H1 (cell line): ENCODE results near the gene NELL2. TPM values are rescaled to one million over a fixed set of nuclear protein-coding genes. Genes with fewer than 3 reads are reported as not detected.

Experiments
- CTCF ChIA-PET: fragments of 300-600 bp; sonication (Branson Sonifier 250); formaldehyde crosslinking; loops from one replicate; lab custom pipeline; 2021; ENCODE audit not compliant: partially characterized antibody; lab: Charles Lee
- POLR2A ChIA-PET: fragments of 300-600 bp; sonication (Branson Sonifier 250); formaldehyde crosslinking; loops from one replicate; lab custom pipeline; 2021; ENCODE audit warnings: inconsistent platforms; ENCODE audit not compliant: partially characterized antibody; lab: Charles Lee
- DNase-seq, 2 experiments: peaks; one replicate each; pipeline versions ENCODE4 v3.0.0 to v3.0.0-alpha.2; 2010 to 2022; ENCODE audit warnings: low spot score in 2 of 2, low read depth in 1 of 2, mixed read lengths in 1 of 2
- FAIRE-seq: peaks from 2 replicates; lab custom pipeline; 2011; peaks lifted over from hg19 to GRCh38; lab: Jason Lieb, UNC
- H2AFZ ChIP-seq: 2 replicates; pipeline ENCODE4 v1.8.1; 2012; ENCODE audit warnings: low read length, inconsistent platforms
- H2AK5ac ChIP-seq: 2 replicates; pipeline ENCODE4 v1.6.1; 2013; ENCODE audit warnings: low read depth, low read length
- H2BK120ac ChIP-seq: replicated peaks from 2 replicates; pipeline ENCODE3; 2013; ENCODE audit warnings: low read depth, low read length, inconsistent platforms
- H2BK12ac ChIP-seq: 2 replicates; pipeline ENCODE4 v1.6.1; 2013; ENCODE audit warnings: low read depth, low read length
- H2BK15ac ChIP-seq: 2 replicates; pipeline ENCODE4 v1.6.1; 2013; ENCODE audit warnings: low read length
- H2BK20ac ChIP-seq: 2 replicates; pipeline ENCODE4 v1.6.1; 2013; ENCODE audit warnings: low read length
- H2BK5ac ChIP-seq: 2 replicates; pipeline ENCODE4 v1.6.1; 2013; ENCODE audit warnings: low read depth, low read length
- H3K14ac ChIP-seq: 2 replicates; pipeline ENCODE4 v1.6.1; 2013; ENCODE audit warnings: inconsistent platforms; ENCODE audit not compliant: insufficient read length
- H3K18ac ChIP-seq: 2 replicates; pipeline ENCODE4 v1.6.1; 2013; ENCODE audit warnings: low read length; ENCODE audit errors: extremely low read depth
- H3K23ac ChIP-seq: 2 replicates; pipeline ENCODE4 v1.6.1; 2013; ENCODE audit warnings: inconsistent platforms; ENCODE audit not compliant: insufficient read length
- H3K23me2 ChIP-seq: 2 replicates; pipeline ENCODE4 v1.6.1; 2013; ENCODE audit warnings: low read depth, low read length
- H3K27ac ChIP-seq: 2 replicates; pipeline ENCODE4 v1.6.1; 2011; ENCODE audit warnings: low read depth, low read length, inconsistent platforms
- H3K27me3 ChIP-seq, 4 experiments: replicated peaks in 1 of 4; 1 replicate in 1 of 4; 2 replicates in 3 of 4; pipeline versions ENCODE4 v1.6.1 to v1.8.1; 2011 to 2013; ENCODE audit warnings: low read length in 3 of 4, mild to moderate bottlenecking in 3 of 4, inconsistent platforms in 2 of 4, mixed read lengths in 2 of 4, moderate library complexity in 1 of 4; ENCODE audit not compliant: control insufficient read depth in 3 of 4, insufficient read depth in 3 of 4; ENCODE audit errors: extremely low read depth in 1 of 4
- H3K36me3 ChIP-seq, 4 experiments: 2 replicates each; pipeline versions ENCODE4 v1.6.1 to v1.8.1; 2011 to 2013; ENCODE audit warnings: mild to moderate bottlenecking in 4 of 4, low read length in 3 of 4, moderate library complexity in 2 of 4, control low read depth in 1 of 4, inconsistent platforms in 1 of 4; ENCODE audit not compliant: insufficient read depth in 4 of 4, control insufficient read depth in 2 of 4
- H3K4ac ChIP-seq: replicated peaks from 2 replicates; pipeline ENCODE3; 2013; ENCODE audit warnings: low read length, low read depth, mixed read lengths, inconsistent platforms; ENCODE audit not compliant: insufficient read length
- H3K4me1 ChIP-seq, 4 experiments: replicated peaks in 1 of 4; 1 replicate in 1 of 4; 2 replicates in 3 of 4; pipeline versions ENCODE4 v1.6.1 to v1.8.1; 2011 to 2013; ENCODE audit warnings: low read length in 3 of 4, inconsistent platforms in 2 of 4, mixed read lengths in 1 of 4; ENCODE audit not compliant: insufficient read depth in 4 of 4, control insufficient read depth in 3 of 4
- H3K4me2 ChIP-seq, 2 experiments: 2 replicates each; pipeline versions ENCODE4 v1.6.1 to v1.8.1; 2011 to 2013; ENCODE audit warnings: low read depth in 2 of 2, low read length in 2 of 2, control low read depth in 1 of 2, inconsistent platforms in 1 of 2, mild to moderate bottlenecking in 1 of 2; ENCODE audit not compliant: insufficient read depth in 1 of 2
- H3K4me3 ChIP-seq, 4 experiments: fragments of 200-600, 300-600 bp in 1 of 4; sonication (generic), shearing (Covaris generic), sonication (Bioruptor Twin) in 1 of 4; 2 replicates each; pipeline versions ENCODE4 v1.5.1 to v1.8.1; 2011 to 2016; ENCODE audit warnings: low read length in 4 of 4, low read depth in 3 of 4, control low read depth in 2 of 4, inconsistent platforms in 2 of 4, mild to moderate bottlenecking in 2 of 4, mixed read lengths in 1 of 4, moderate library complexity in 1 of 4; ENCODE audit not compliant: insufficient read depth in 2 of 4; ENCODE audit errors: extremely low read depth in 1 of 4
- H3K56ac ChIP-seq: replicated peaks from 2 replicates; pipeline ENCODE3; 2013; ENCODE audit warnings: low read depth, mild to moderate bottlenecking, mixed read lengths, low read length, inconsistent platforms; ENCODE audit not compliant: insufficient read length
- H3K79me1 ChIP-seq: 2 replicates; pipeline ENCODE4 v1.6.1; 2013; ENCODE audit warnings: low read depth, low read length, control low read depth
- H3K79me2 ChIP-seq, 2 experiments: 2 replicates each; pipeline versions ENCODE4 v1.6.1 to v1.8.1; 2012 to 2013; ENCODE audit warnings: low read length in 2 of 2, mild to moderate bottlenecking in 2 of 2, inconsistent platforms in 1 of 2; ENCODE audit not compliant: insufficient read depth in 2 of 2, control insufficient read depth in 1 of 2
- H3K9ac ChIP-seq, 4 experiments: replicated peaks in 1 of 4; 1 replicate in 1 of 4; 2 replicates in 3 of 4; pipeline versions ENCODE4 v1.6.1 to v1.8.1; 2011 to 2013; ENCODE audit warnings: low read depth in 3 of 4, low read length in 3 of 4, control low read depth in 2 of 4, mild to moderate bottlenecking in 2 of 4, moderate library complexity in 2 of 4, inconsistent platforms in 1 of 4; ENCODE audit errors: extremely low read depth in 1 of 4
- H3K9me3 ChIP-seq, 2 experiments: 2 replicates each; pipeline versions ENCODE4 v1.6.1 to v1.8.1; 2012 to 2013; ENCODE audit warnings: mild to moderate bottlenecking in 2 of 2, moderate library complexity in 2 of 2, control low read depth in 1 of 2, inconsistent platforms in 1 of 2, low read depth in 1 of 2, low read length in 1 of 2, mixed read lengths in 1 of 2; ENCODE audit not compliant: insufficient read depth in 2 of 2
- H4K20me1 ChIP-seq, 2 experiments: replicated peaks in 1 of 2; 2 replicates each; pipeline versions ENCODE3 to v1.8.1; 2011 to 2013; ENCODE audit warnings: inconsistent platforms in 2 of 2, low read length in 2 of 2, mild to moderate bottlenecking in 1 of 2; ENCODE audit not compliant: insufficient read depth in 2 of 2, control insufficient read depth in 1 of 2
- H4K5ac ChIP-seq: 2 replicates; pipeline ENCODE4 v1.6.1; 2013; ENCODE audit warnings: low read length, low read depth, mixed read lengths, inconsistent platforms; ENCODE audit not compliant: insufficient read length
- H4K8ac ChIP-seq: 2 replicates; pipeline ENCODE4 v1.8.0; 2013; ENCODE audit warnings: mild to moderate bottlenecking, moderate library complexity, low read length, inconsistent platforms; ENCODE audit not compliant: insufficient read depth; ENCODE audit errors: extremely low read depth
- H4K91ac ChIP-seq: replicated peaks from 2 replicates; pipeline ENCODE3; 2013; ENCODE audit warnings: low read length, mixed read lengths, inconsistent platforms; ENCODE audit not compliant: insufficient read length
- BACH1 ChIP-seq: IDR thresholded peaks from 2 replicates; pipeline ENCODE4 v1.6.1; 2012; ENCODE audit warnings: low read length, improper control_type of control experiment
- CREB1 ChIP-seq: IDR thresholded peaks from 2 replicates; pipeline ENCODE4 v1.6.1; 2012; ENCODE audit warnings: inconsistent platforms
- EP300 ChIP-seq, 2 experiments: IDR thresholded peaks; 1 replicate in 1 of 2; 2 replicates in 1 of 2; pipeline ENCODE4 v1.6.1; 2011 to 2012; ENCODE audit warnings: low read depth in 2 of 2, low read length in 2 of 2, mild to moderate bottlenecking in 2 of 2, borderline replicate concordance in 1 of 2, inconsistent platforms in 1 of 2, moderate library complexity in 1 of 2
- JUN ChIP-seq: IDR thresholded peaks from 2 replicates; pipeline ENCODE4 v1.6.1; 2011; ENCODE audit warnings: low read depth, mild to moderate bottlenecking, improper control_type of control experiment, low read length
- NANOG ChIP-seq: IDR thresholded peaks from 2 replicates; pipeline ENCODE4 v1.6.1; 2011; ENCODE audit warnings: low read length, low read depth, mild to moderate bottlenecking, inconsistent platforms; ENCODE audit not compliant: insufficient read depth, poor library complexity, severe bottlenecking
- PHF8 ChIP-seq: fragments of 200-600 bp; sonication (generic); conservative IDR thresholded peaks from 2 replicates; pipeline ENCODE4 v1.7.1; 2012; ENCODE audit warnings: low read depth, mild to moderate bottlenecking, inconsistent platforms, low read length, moderate library complexity
- SAP30 ChIP-seq: fragments of 300-600 bp; sonication (generic); IDR thresholded peaks from 2 replicates; pipeline ENCODE4 v1.7.1; 2012; ENCODE audit warnings: low read length, moderate library complexity, mild to moderate bottlenecking, inconsistent platforms; ENCODE audit not compliant: insufficient read depth, insufficient replicate concordance
- SIN3A ChIP-seq, 2 experiments: IDR thresholded peaks in 1 of 2; conservative IDR thresholded peaks in 1 of 2; 2 replicates each; pipeline ENCODE4 v1.6.1; 2011 to 2012; ENCODE audit warnings: low read length in 2 of 2, improper control_type of control experiment in 1 of 2, low read depth in 1 of 2, mild to moderate bottlenecking in 1 of 2
- YY1 ChIP-seq: IDR thresholded peaks from 2 replicates; pipeline ENCODE4 v1.6.1; 2011; ENCODE audit warnings: low read depth, mild to moderate bottlenecking, low read length
- WGBS, 2 experiments: shearing (Covaris generic) in 1 of 2; methylation state at CpG; one replicate each; pipeline versions ENCODE4 v1.1.6 to v1.1.7; 2013 to 2015; ENCODE audit warnings: low lambda C conversion rate in 2 of 2, mixed read lengths in 2 of 2, inconsistent platforms in 1 of 2, low coverage in 1 of 2, missing lambda C conversion rate in 1 of 2; ENCODE audit not compliant: insufficient replicate concordance in 2 of 2, insufficient coverage in 1 of 2, insufficient read length in 1 of 2; ENCODE audit errors: extremely low coverage in 1 of 2, missing lambda C conversion rate in 1 of 2; 5-methylcytosine and 5-hydroxymethylcytosine counted together
- polyA plus RNA-seq, 7 experiments: library from polyadenylated mRNA; depleted of rRNA in 3 of 7; stranded (reverse) in 5 of 7; unstranded in 2 of 7; fragments of >200 nt in 5 of 7; fragments of 200-250 nt in 2 of 7; gene quantifications; 1 replicate in 5 of 7; 2 replicates in 1 of 7; 4 replicates in 1 of 7; pipeline versions ENCODE4 v1.2.1 to v1.2.3, GENCODE V29; 2011 to 2013; ENCODE audit warnings: missing spikeins in 2 of 7, mixed read lengths in 2 of 7
- total RNA-seq: library from RNA; stranded (reverse); fragmentation: NEBNext Ultra II Directional; extraction: Animal tissue kit (Norgen Biotek cat#: 25700); gene quantifications from 2 replicates; pipeline ENCODE4 v1.2.1, GENCODE V29; 2021
- TF ChIP-seq, protein P1 (sequence below): IDR thresholded peaks from 2 replicates; pipeline ENCODE4 v1.6.1; 2011; ENCODE audit warnings: low read length, improper control_type of control experiment
- TF ChIP-seq, protein P2 (sequence below): IDR thresholded peaks from 2 replicates; pipeline ENCODE4 v1.6.1; 2012; ENCODE audit warnings: inconsistent platforms

NELL2 gene
- total and polyA plus RNA-seq, 2 of the 8 experiments (the other 6 are each of a cell fraction or from before 2014, with no cell fraction given) = 54.2 to 56.8 TPM

DNA sequence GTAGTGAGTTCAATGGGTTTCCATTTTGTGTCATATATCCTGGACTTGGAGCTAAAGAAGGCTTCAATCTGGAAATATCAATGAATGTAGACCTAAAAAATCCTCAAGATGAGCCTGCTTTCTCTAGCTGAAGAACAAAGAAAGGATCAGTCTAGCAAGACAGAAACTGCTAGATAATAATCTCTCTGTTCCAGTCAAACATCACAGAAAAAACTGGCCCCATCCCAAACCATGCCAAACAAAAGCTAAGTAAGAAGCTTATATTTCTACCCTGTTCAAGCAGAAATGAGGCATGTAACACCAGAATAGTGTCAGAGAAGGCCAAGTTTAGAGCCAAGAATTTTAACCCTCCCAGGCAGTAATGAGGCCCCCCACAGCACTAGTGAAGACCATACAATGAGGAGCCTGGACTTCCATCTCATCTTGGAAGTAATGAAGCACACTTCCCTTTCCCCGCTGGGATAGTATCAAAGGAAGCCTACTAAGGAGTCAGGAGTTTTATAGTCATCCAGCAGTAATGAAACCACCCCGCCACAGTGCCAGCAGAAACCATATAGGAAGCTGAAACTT is 95.8 kb downstream of the NELL2 start:
- 97% methylated on average over 2 of the region's 2 CpGs; no CpG with 5 or more reads in 1 of the 2 experiments for WGBS, 2 experiments
- no peak overlapping the region for H2AK5ac ChIP-seq
- no peak overlapping the region for H2BK20ac ChIP-seq
- no peak overlapping the region for H3K4me3 ChIP-seq
- H3K36me3 ChIP-seq = no peaks in the 10 kb centered on the region; a peak in 2 of 8 replicates
- H2BK120ac ChIP-seq = no peak overlapping the region
- H4K91ac ChIP-seq = no peak overlapping the region
- no peak for DNase-seq
- no peak overlapping the region for H2BK12ac ChIP-seq
- no peak overlapping the region for H3K56ac ChIP-seq
- no peak overlapping the region for H4K8ac ChIP-seq
- H3K4me1 ChIP-seq = no peaks in the 10 kb centered on the region
- no peaks in the 10 kb centered on the region for H3K9me3 ChIP-seq
- H2BK15ac ChIP-seq = no peak overlapping the region
- no peaks in the 10 kb centered on the region for H3K27me3 ChIP-seq
- ChIA-PET CTCF (interaction anchor here (1.1 to 1.2 kb wide), 2 partner anchors 14 to 94 kb away, joined by 3 to 4 read pairs; no protein-coding TSS in a partner anchor), POLR2A (no interaction called here)
- no peak overlapping the region for H3K9ac ChIP-seq
- no peak for FAIRE-seq
- H3K14ac ChIP-seq = no peak overlapping the region
- H3K4me2 ChIP-seq = no peak overlapping the region
- H3K23ac ChIP-seq = no peak overlapping the region
- no peaks in the 10 kb centered on the region for H3K79me1 ChIP-seq
- peaks cover 0 to 25% of the 10 kb centered on the region in 2 experiments; a peak in 2 of 4 replicates for H3K79me2 ChIP-seq
- H2AFZ ChIP-seq = no peak overlapping the region
- H2BK5ac ChIP-seq = no peak overlapping the region
- H3K27ac ChIP-seq = no peak overlapping the region
- no peak overlapping the region for H4K5ac ChIP-seq
- H3K18ac ChIP-seq = no peak overlapping the region
- no peaks in the 10 kb centered on the region for H3K23me2 ChIP-seq
- H4K20me1 ChIP-seq = no peaks in the 10 kb centered on the region
- no peak overlapping the region for H3K4ac ChIP-seq
- TF ChIP-seq PHF8 (no peak), CREB1 (no peak), SAP30 (no peak), BACH1 (no peak), YY1 (no peak), EP300 (IDR thresholded peaks at IDR 0.05; ENCODE audit: borderline replicate concordance in 1 of 2, low read depth in 2 of 2, low read length in 2 of 2) (no peak), SIN3A (conservative IDR thresholded peaks at IDR 0.05 in 1 of 2, IDR thresholded peaks at IDR 0.05 in 1 of 2; ENCODE audit: low read depth in 1 of 2, low read length in 2 of 2) (no peak), NANOG (no peak), JUN (no peak)
- TF ChIP-seq, protein P1, sequence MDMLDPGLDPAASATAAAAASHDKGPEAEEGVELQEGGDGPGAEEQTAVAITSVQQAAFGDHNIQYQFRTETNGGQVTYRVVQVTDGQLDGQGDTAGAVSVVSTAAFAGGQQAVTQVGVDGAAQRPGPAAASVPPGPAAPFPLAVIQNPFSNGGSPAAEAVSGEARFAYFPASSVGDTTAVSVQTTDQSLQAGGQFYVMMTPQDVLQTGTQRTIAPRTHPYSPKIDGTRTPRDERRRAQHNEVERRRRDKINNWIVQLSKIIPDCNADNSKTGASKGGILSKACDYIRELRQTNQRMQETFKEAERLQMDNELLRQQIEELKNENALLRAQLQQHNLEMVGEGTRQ = no peak
- TF ChIP-seq, protein P2, sequence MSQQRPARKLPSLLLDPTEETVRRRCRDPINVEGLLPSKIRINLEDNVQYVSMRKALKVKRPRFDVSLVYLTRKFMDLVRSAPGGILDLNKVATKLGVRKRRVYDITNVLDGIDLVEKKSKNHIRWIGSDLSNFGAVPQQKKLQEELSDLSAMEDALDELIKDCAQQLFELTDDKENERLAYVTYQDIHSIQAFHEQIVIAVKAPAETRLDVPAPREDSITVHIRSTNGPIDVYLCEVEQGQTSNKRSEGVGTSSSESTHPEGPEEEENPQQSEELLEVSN = no peak
